Measurements from ENCODE around the gene FAM107B. TPM values are rescaled to one million over a fixed set of nuclear protein-coding genes. Genes with fewer than 3 reads are reported as not detected.

Gene FAM107B
- total and polyA plus RNA-seq, 2 of the 8 experiments (the other 6 are each of a cell fraction or from before 2014, with no cell fraction given), result 7.5 to 28.1 TPM

GRCh38 chr10:14533295-14533694, 241.4 kb downstream of the FAM107B start (continued):
- TF ChIP-seq TAF7 (optimal IDR thresholded peaks at IDR 0.05; ENCODE audit: borderline replicate concordance, low read depth, low read length), result no peak
- no peak for TF ChIP-seq RXRA (IDR thresholded peaks at IDR 0.05; ENCODE audit: insufficient read depth, low read depth, low read length)
- no peak for TF ChIP-seq GTF2F1 (IDR thresholded peaks at IDR 0.05; ENCODE audit: borderline replicate concordance, low read depth, low read length)

All from H1 (cell line).